ENCODE data around the gene KRTAP4-3. TPM values are rescaled to one million over a fixed set of nuclear protein-coding genes. Genes with fewer than 3 reads are reported as not detected.
"Not testable (repeated sequence)": the region's sequence is repeated elsewhere in the genome, so short reads cannot be mapped to it uniquely, and the experiment has no call there.

The KRTAP4-3 gene
- total RNA-seq, 4 donors from 2014 or later = not detected

GRCh38 chr17:41196068-41196467 lies 28.0 kb upstream of the KRTAP4-3 start:
- no peaks in the 10 kb centered on the region for H3K9me3 ChIP-seq
- H3K27ac ChIP-seq = no peak overlapping the region
- H3K27me3 ChIP-seq = no peaks in the 10 kb centered on the region
- no peaks in the 10 kb centered on the region for H3K4me1 ChIP-seq
- H3K36me3 ChIP-seq = no peaks in the 10 kb centered on the region
- intact Hi-C loops (cut with DNase I) = no loop called here
- 22 to 63% methylated on average over 1 of the region's 1 CpG for WGBS, 2 donors
- H3K4me3 ChIP-seq = no peak overlapping the region
- TF ChIP-seq POLR2A (IDR thresholded peaks at IDR 0.05) = no peak
- no peak for TF ChIP-seq CTCF (IDR thresholded peaks at IDR 0.05)
- DNase-seq = no peak

- Histone ChIP-seq H3K27ac (no peak overlapping the region), H3K4me1 (no peaks in the 10 kb centered on the region), H3K27me3 (peaks cover 0 to 29% (median 0%) of the 10 kb centered on the region in 4 donors), H3K9me3 (no peaks in the 10 kb centered on the region), H3K4me3 (no peak overlapping the region), H3K36me3 (no peaks in the 10 kb centered on the region)
- intact Hi-C loops (cut with DNase I) = no loop called here
- 83 to 91% methylated on average over 3 of the region's 3 CpGs for WGBS, 2 donors
- no peak for DNase-seq
- no peak for TF ChIP-seq CTCF (IDR thresholded peaks at IDR 0.05)
- TF ChIP-seq POLR2A (IDR thresholded peaks at IDR 0.05) = no peak
Measured at GRCh38 chr17:41190328-41190727, 22.3 kb upstream of the KRTAP4-3 start.

GRCh38 chr17:41189837-41190318 lies 21.9 kb upstream of the KRTAP4-3 start, which contains the start of gene KRTAP9-1:
KRTAP9-1 (plus strand) TSS chr17:41189887; CDS start chr17:41189887, 0 bp downstream.
- 57% methylated on average over 1 of the region's 1 CpG; no CpG with 5 or more reads in 1 of the 2 donors for WGBS, 2 donors
- not testable (repeated sequence) for DNase-seq

GRCh38 chr17:41186872-41187271 lies 18.9 kb upstream of the KRTAP4-3 start:
- no peak overlapping the region for H3K27ac ChIP-seq
- peaks cover 0 to 35% (median 0%) of the 10 kb centered on the region in 4 donors for H3K27me3 ChIP-seq
- no peak overlapping the region for H3K4me3 ChIP-seq
- DNase-seq = no peak
- intact Hi-C loops (cut with DNase I) = no loop called here
- no peaks in the 10 kb centered on the region for H3K9me3 ChIP-seq
- H3K36me3 ChIP-seq = no peaks in the 10 kb centered on the region
- TF ChIP-seq POLR2A (IDR thresholded peaks at IDR 0.05) (no peak), CTCF (IDR thresholded peaks at IDR 0.05) (no peak)
- no peaks in the 10 kb centered on the region for H3K4me1 ChIP-seq
- 88 to 89% methylated on average over 2 of the region's 2 CpGs for WGBS, 2 donors

More at GRCh38 chr17:41189837-41190318, 21.9 kb upstream of the KRTAP4-3 start, which contains the start of gene KRTAP9-1:
- H3K27ac ChIP-seq; H3K9me3 ChIP-seq; H3K36me3 ChIP-seq; H3K4me1 ChIP-seq; H3K4me3 ChIP-seq; intact Hi-C loops (cut with DNase I): not testable (repeated sequence)
- peaks cover 0 to 29% (median 0%) of the 10 kb centered on the region in 4 donors for H3K27me3 ChIP-seq

GRCh38 chr17:41185001-41185400 lies 17.0 kb upstream of the KRTAP4-3 start:
- intact Hi-C loops (cut with DNase I) = no loop called here
- no peaks in the 10 kb centered on the region for H3K36me3 ChIP-seq
- H3K4me1 ChIP-seq = no peaks in the 10 kb centered on the region
- no peak overlapping the region for H3K27ac ChIP-seq
- H3K4me3 ChIP-seq = no peak overlapping the region
- DNase-seq = no peak
- no peak for TF ChIP-seq CTCF (IDR thresholded peaks at IDR 0.05)
- no peak for TF ChIP-seq POLR2A (IDR thresholded peaks at IDR 0.05)
- peaks cover 0 to 28% (median 0%) of the 10 kb centered on the region in 4 donors for H3K27me3 ChIP-seq
- H3K9me3 ChIP-seq = no peaks in the 10 kb centered on the region
- WGBS, 2 donors = 16 to 41% methylated on average over 1 of the region's 1 CpG
